ENCODE results near the gene CYP11A1. TPM values are rescaled to one million over a fixed set of nuclear protein-coding genes. Genes with fewer than 3 reads are reported as not detected.

The CYP11A1 gene
- total RNA-seq, 2 donors from 2014 or later, result not detected

DNA sequence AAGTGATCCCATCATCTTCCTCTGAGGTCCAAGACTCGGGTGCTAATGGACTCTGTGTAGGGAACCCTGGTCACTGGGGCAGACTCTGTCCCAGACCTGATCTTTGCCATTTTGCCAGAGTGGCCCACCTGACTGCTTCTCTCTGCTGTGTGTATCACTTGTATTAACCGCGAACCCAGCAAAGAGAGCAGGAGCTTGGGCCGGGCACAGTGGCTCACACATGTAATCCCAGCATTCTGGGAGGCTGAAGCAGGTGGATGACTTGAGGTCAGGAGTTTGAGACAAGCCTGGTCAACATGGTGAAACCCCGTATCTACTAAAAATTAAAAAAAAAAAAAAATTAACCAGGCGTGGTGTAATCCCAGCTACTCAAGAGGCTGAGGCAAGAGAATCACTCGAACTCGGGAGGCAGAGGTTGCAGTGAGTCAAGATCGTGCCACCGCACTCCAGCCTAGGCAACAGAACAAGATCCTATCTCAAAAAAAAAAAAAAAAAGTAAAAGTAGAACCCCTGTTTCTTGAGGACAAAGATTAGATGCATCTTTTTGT is 32.9 kb upstream of the CYP11A1 start:
- no peak overlapping the region for H3K27ac ChIP-seq
- H3K9me3 ChIP-seq, result no peaks in the 10 kb centered on the region
- no peak for DNase-seq (ENCODE audit: low spot score)
- no peaks in the 10 kb centered on the region for H3K27me3 ChIP-seq (replicated peaks; ENCODE audit: insufficient read depth)
- no peak overlapping the region for H3K4me3 ChIP-seq
- no peaks in the 10 kb centered on the region for H3K36me3 ChIP-seq
- H3K4me1 ChIP-seq (ENCODE audit: control insufficient read depth in 1 of 2, low read depth in 2 of 2), result peaks cover 0 to 2% of the 10 kb centered on the region in 2 donors
- ATAC-seq (ENCODE audit: insufficient number of reproducible peaks, low FRiP score, low read depth), result no peak
- TF ChIP-seq, protein P1, sequence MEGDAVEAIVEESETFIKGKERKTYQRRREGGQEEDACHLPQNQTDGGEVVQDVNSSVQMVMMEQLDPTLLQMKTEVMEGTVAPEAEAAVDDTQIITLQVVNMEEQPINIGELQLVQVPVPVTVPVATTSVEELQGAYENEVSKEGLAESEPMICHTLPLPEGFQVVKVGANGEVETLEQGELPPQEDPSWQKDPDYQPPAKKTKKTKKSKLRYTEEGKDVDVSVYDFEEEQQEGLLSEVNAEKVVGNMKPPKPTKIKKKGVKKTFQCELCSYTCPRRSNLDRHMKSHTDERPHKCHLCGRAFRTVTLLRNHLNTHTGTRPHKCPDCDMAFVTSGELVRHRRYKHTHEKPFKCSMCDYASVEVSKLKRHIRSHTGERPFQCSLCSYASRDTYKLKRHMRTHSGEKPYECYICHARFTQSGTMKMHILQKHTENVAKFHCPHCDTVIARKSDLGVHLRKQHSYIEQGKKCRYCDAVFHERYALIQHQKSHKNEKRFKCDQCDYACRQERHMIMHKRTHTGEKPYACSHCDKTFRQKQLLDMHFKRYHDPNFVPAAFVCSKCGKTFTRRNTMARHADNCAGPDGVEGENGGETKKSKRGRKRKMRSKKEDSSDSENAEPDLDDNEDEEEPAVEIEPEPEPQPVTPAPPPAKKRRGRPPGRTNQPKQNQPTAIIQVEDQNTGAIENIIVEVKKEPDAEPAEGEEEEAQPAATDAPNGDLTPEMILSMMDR (IDR thresholded peaks at IDR 0.05), result no peak

DNA sequence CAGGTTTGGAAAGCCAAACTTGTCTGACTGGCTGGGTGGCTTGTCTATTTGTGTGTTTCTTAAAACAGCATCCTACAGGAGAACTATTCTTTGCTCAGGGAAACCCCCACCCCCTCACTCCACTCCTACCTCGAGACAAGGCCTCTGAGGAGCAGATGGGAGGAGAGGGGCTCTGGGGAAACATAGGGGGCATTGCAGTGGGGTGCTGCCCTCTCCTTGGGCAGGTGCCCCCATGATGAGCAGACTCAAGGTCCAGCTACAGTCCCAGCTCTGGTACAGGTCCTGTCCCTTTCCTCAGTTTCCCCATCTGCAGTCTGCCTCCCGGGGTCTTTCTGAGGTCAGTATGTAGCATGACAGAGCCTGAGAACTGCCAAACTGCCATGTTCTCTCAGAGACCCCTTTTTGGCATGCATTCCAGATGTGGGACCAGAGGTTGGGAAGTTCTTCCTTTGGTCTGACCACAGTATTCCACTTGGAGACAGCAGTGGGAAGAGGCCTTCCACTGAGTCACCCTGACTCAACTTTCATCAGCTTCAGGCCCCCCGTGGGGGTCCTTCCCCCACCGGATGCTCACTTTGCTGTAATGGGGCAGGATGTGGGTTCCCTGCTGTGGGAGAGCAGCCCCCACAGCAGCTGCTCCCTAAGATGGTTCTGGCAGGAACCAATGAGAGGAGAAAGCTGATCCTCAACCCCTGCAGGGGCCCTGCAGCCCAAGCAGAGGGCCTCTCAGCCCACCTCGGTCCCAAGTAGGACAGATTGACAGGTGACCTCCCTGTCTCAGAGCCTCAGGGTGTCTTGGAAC is 32.3 kb upstream of the CYP11A1 start:
- H3K27me3 ChIP-seq (replicated peaks; ENCODE audit: insufficient read depth), result no peaks in the 10 kb centered on the region
- ATAC-seq (ENCODE audit: insufficient number of reproducible peaks, low FRiP score, low read depth), result no peak
- TF ChIP-seq, protein P1 (IDR thresholded peaks at IDR 0.05), result no peak

GRCh38 chr15:74399100-74399499 is 31.7 kb upstream of the CYP11A1 start:
- no peak overlapping the region for H3K4me3 ChIP-seq
- no peak overlapping the region for H3K27ac ChIP-seq
- peaks cover 0 to 2% of the 10 kb centered on the region in 2 donors for H3K4me1 ChIP-seq (ENCODE audit: control insufficient read depth in 1 of 2, low read depth in 2 of 2)
- H3K27me3 ChIP-seq (replicated peaks; ENCODE audit: insufficient read depth), result no peaks in the 10 kb centered on the region
- TF ChIP-seq, protein P1 (IDR thresholded peaks at IDR 0.05), result no peak
- no peaks in the 10 kb centered on the region for H3K36me3 ChIP-seq
- ATAC-seq (ENCODE audit: insufficient number of reproducible peaks, low FRiP score, low read depth) (no peak), DNase-seq (ENCODE audit: low spot score) (no peak)
- H3K9me3 ChIP-seq, result no peaks in the 10 kb centered on the region

More for the DNA sequence above, 32.3 kb upstream of the CYP11A1 start:
- Histone ChIP-seq H3K27ac (no peak overlapping the region), H3K4me1 (ENCODE audit: control insufficient read depth in 1 of 2, low read depth in 2 of 2) (peaks cover 0 to 2% of the 10 kb centered on the region in 2 donors), H3K36me3 (no peaks in the 10 kb centered on the region), H3K4me3 (no peak overlapping the region), H3K9me3 (no peaks in the 10 kb centered on the region)
- DNase-seq (ENCODE audit: low spot score), result no peak

GRCh38 chr15:74398183-74398582 is 30.7 kb upstream of the CYP11A1 start:
- DNase-seq (ENCODE audit: low spot score) (no peak), ATAC-seq (ENCODE audit: insufficient number of reproducible peaks, low FRiP score, low read depth) (no peak)
- Histone ChIP-seq H3K27ac (no peak overlapping the region), H3K4me1 (ENCODE audit: control insufficient read depth in 1 of 2, low read depth in 2 of 2) (peaks cover 0 to under 1% of the 10 kb centered on the region in 2 donors), H3K9me3 (no peaks in the 10 kb centered on the region), H3K36me3 (no peaks in the 10 kb centered on the region), H3K4me3 (no peak overlapping the region), H3K27me3 (replicated peaks; ENCODE audit: insufficient read depth) (no peaks in the 10 kb centered on the region)
- TF ChIP-seq, protein P1 (IDR thresholded peaks at IDR 0.05), result no peak

- H3K9me3 ChIP-seq, result no peaks in the 10 kb centered on the region
- ATAC-seq (ENCODE audit: insufficient number of reproducible peaks, low FRiP score, low read depth) (no peak), DNase-seq (ENCODE audit: low spot score) (no peak)
- H3K27me3 ChIP-seq (replicated peaks; ENCODE audit: insufficient read depth), result no peaks in the 10 kb centered on the region
- no peak overlapping the region for H3K4me3 ChIP-seq
- no peak overlapping the region for H3K27ac ChIP-seq
- H3K4me1 ChIP-seq (ENCODE audit: control insufficient read depth in 1 of 2, low read depth in 2 of 2), result no peaks in the 10 kb centered on the region
- TF ChIP-seq, protein P1 (IDR thresholded peaks at IDR 0.05), result no peak
- H3K36me3 ChIP-seq, result no peaks in the 10 kb centered on the region
These were observed 30.0 kb upstream of the CYP11A1 start for GRCh38 chr15:74397239-74398068.
